ENCODE data around the gene ADGRG7. TPM values are rescaled to one million over a fixed set of nuclear protein-coding genes. Genes with fewer than 3 reads are reported as not detected.

Gene ADGRG7
- total RNA-seq, 6 experiments from 2014 or later = 1.9 to 27.2 (median 21.8) TPM

DNA sequence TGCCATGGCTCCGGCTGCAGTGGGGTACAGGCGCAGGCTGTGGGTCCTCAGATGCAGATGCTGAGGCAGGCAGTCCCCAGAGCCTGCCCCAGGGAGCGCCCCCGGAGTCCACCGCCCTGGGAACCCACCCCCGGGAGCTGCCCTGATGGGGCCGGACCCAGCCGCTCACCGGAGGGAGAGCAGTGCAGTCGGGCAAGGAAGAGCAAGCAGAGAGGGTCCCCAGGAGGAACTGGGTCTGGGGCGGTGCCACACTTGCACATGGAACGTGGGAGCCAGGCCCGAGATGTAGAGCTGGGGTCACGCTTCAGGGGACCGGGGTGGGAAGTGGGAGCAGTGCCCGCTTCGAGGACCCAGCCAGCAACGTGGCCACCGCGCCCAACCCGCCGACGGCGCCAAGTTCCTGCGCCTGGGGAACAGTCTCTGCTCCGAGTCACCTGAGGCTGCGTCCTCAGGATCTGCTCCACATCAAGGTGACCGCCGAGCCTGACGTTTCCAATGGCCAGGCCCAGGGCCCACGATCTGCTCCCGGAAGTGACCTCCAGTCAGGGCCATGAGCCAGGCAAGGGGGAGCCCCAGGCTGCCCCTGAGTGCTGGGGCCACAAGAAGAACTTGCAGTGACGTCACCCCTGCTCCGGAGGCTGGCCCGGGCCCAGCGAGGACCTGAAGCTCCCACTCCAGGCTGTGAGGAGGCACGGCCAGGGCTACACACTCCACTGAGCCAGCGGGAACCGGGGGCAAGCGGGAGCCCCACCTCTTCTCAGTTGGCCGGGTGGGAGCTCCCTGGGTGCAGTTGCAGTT, 72.9 kb downstream of the ADGRG7 start:
- Histone ChIP-seq H3K27me3 (no peaks in the 10 kb centered on the region), H3K4me1 (peaks cover 0 to 5% (median 0%) of the 10 kb centered on the region in 4 donors), H3K9me3 (no peaks in the 10 kb centered on the region), H3K27ac (no peak overlapping the region), H3K36me3 (no peaks in the 10 kb centered on the region), H3K4me3 (no peak overlapping the region)
- TF ChIP-seq POLR2A (IDR thresholded peaks at IDR 0.05) = no peak
- TF ChIP-seq, protein P1, sequence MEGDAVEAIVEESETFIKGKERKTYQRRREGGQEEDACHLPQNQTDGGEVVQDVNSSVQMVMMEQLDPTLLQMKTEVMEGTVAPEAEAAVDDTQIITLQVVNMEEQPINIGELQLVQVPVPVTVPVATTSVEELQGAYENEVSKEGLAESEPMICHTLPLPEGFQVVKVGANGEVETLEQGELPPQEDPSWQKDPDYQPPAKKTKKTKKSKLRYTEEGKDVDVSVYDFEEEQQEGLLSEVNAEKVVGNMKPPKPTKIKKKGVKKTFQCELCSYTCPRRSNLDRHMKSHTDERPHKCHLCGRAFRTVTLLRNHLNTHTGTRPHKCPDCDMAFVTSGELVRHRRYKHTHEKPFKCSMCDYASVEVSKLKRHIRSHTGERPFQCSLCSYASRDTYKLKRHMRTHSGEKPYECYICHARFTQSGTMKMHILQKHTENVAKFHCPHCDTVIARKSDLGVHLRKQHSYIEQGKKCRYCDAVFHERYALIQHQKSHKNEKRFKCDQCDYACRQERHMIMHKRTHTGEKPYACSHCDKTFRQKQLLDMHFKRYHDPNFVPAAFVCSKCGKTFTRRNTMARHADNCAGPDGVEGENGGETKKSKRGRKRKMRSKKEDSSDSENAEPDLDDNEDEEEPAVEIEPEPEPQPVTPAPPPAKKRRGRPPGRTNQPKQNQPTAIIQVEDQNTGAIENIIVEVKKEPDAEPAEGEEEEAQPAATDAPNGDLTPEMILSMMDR (IDR thresholded peaks at IDR 0.05) = no peak
- intact Hi-C loops (cut with DNase I) = no loop called here
- 95% methylated on average over 8 of the region's 41 CpGs for WGBS (ENCODE audit: insufficient coverage, low coverage, low lambda C conversion rate, missing lambda C conversion rate)
- DNase-seq = peak in 1 of 3 donors; percentile 62
- ATAC-seq = peak in 3 of 4 donors; percentile 30 to 50 (median 47)

DNA sequence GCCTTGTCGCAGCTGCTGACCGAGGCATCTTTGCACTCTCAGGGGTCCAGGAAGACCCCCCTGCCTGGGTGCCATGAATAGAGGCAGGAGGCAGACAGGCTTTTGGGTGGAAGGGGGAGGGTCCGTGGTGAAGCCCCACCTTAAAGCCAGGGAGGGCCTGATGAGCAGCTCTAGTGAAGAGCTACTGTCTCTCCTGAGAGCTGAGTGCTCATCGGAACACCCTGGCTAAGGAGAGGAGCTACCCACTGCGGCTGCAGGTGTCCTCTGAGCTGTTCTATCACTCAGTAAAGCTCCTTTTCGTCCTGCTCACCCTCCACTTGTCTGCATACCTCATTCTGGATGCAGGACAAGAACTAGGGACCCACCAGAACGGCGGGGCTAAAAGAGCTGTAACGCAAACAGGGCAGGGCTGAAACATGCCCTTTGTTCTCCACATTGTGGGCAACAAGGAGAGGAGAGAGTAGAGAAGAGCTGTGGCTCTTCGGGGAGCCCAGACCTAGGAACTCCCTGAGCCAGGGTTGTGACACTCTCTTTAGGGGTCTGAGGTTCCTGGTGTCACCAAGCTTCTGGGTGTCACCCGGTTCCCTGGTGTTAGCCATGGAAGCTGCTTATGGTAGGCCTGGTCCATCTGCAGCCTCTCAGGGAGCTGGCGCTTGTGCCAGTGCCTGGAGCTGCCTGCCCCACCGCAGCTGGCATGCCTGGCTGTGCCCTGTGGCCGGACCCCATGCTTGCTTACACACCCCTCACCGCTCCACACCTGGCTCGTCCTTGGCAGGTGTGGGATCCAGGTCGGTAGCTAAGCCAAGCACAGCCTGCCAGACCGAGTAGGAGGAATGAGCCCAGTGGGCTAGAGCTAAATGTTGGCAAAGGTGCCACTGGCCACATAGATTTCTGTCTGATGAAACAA, 73.7 kb downstream of the ADGRG7 start:
- ATAC-seq (peak in 3 of 4 donors; percentile 24 to 56 (median 30)), DNase-seq (no peak)
- Histone ChIP-seq H3K27ac (no peak overlapping the region), H3K36me3 (no peaks in the 10 kb centered on the region), H3K4me3 (no peak overlapping the region), H3K4me1 (peaks cover 0 to 5% (median 0%) of the 10 kb centered on the region in 4 donors), H3K27me3 (no peaks in the 10 kb centered on the region), H3K9me3 (no peaks in the 10 kb centered on the region)
- 73% methylated on average over 3 of the region's 18 CpGs for WGBS (ENCODE audit: insufficient coverage, low coverage, low lambda C conversion rate, missing lambda C conversion rate)
- intact Hi-C loops (cut with DNase I) = no loop called here
- TF ChIP-seq, protein P1 (IDR thresholded peaks at IDR 0.05) = no peak
- no peak for TF ChIP-seq POLR2A (IDR thresholded peaks at IDR 0.05)

DNA sequence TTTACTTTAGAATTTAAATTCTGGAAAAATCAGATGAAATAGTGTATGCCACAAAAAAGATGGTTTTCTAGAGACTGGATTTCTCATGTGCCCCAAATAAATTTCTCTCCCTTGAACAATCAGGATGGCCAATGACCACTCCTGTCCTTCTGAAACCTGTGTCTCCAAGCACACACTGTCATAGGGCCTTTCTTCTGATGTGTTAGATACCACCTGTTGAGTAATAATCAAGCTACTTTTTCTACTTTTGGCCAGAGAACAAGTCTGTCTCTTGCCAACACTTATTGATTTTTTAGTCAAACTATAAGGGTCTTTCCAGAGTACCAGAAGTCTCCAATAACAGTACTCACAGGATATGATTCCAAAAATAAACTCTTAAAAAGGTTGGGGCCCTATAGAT, 83.8 kb downstream of the ADGRG7 start:
- intact Hi-C loops (cut with DNase I) = no loop called here
- Histone ChIP-seq H3K27ac (no peak overlapping the region), H3K9me3 (no peaks in the 10 kb centered on the region), H3K4me1 (peaks cover 0 to 36% (median 16%) of the 10 kb centered on the region in 4 donors), H3K27me3 (no peaks in the 10 kb centered on the region), H3K36me3 (no peaks in the 10 kb centered on the region), H3K4me3 (no peak overlapping the region)
- DNase-seq (no peak), ATAC-seq (peak; percentile 21 to 71 (median 46))
- TF ChIP-seq POLR2A (IDR thresholded peaks at IDR 0.05) = no peak
- TF ChIP-seq, protein P1 (IDR thresholded peaks at IDR 0.05) = no peak

DNA sequence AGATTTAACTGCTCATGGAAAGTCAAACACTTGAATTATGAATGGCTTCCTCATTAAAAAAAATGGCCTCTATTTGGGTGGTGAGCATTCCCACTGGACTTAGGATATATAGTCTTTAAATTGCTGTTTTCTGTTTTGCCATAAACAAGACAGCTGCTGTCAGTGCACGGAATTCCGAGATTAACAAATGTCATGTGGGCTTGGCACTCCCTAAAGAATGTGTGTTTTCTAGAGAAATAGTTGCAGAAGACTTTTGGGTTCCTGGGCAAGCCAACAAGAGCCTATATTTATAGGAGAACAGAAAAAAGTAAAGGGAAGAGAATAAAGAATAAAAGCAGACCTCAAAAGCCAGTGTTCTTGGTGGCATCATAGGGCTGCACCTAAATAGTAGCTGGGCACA, 86.3 kb downstream of the ADGRG7 start:
- ATAC-seq (no peak), DNase-seq (no peak)
- intact Hi-C loops (cut with DNase I) = no loop called here
- no peak overlapping the region for H3K27ac ChIP-seq
- no peaks in the 10 kb centered on the region for H3K36me3 ChIP-seq
- TF ChIP-seq, protein P1 (IDR thresholded peaks at IDR 0.05) = no peak
- TF ChIP-seq POLR2A (IDR thresholded peaks at IDR 0.05) = no peak
- 80% methylated on average over 2 of the region's 2 CpGs for WGBS (ENCODE audit: insufficient coverage, low coverage, low lambda C conversion rate, missing lambda C conversion rate)
- no peaks in the 10 kb centered on the region for H3K9me3 ChIP-seq
- H3K4me3 ChIP-seq = no peak overlapping the region
- H3K4me1 ChIP-seq = peaks cover 0 to 46% (median 18%) of the 10 kb centered on the region in 4 donors
- H3K27me3 ChIP-seq = no peaks in the 10 kb centered on the region
